Activated CD4-positive, alpha-beta T cell treated with anti-CD3 and anti-CD28 coated beads for 1 hour (primary cell): ENCODE results near the gene BARHL1.

ENCODE experiments used
- DNase-seq: peaks from one replicate; pipeline ENCODE4 v3.0.0-alpha.2; 2020

Gene BARHL1

GRCh38 chr9:132582276-132582785 lies at the start of gene BARHL1:
BARHL1 (plus strand) TSS chr9:132582606; CDS start chr9:132582798, 192 bp downstream.
- DNase-seq = no peak

- DNase-seq = no peak
Measured at GRCh38 chr9:132534832-132535231, 47.6 kb upstream of the BARHL1 start.

GRCh38 chr9:132536124-132536523 lies 46.3 kb upstream of the BARHL1 start:
- no peak for DNase-seq

GRCh38 chr9:132537352-132537751 lies 45.1 kb upstream of the BARHL1 start:
- DNase-seq = no peak

GRCh38 chr9:132538071-132538470 lies 44.3 kb upstream of the BARHL1 start:
- no peak for DNase-seq

GRCh38 chr9:132539096-132539495 lies 43.3 kb upstream of the BARHL1 start:
- no peak for DNase-seq

- no peak for DNase-seq
Measured at GRCh38 chr9:132541051-132541450, 41.4 kb upstream of the BARHL1 start.

GRCh38 chr9:132541870-132542830 lies 40.3 kb upstream of the BARHL1 start:
- no peak for DNase-seq

GRCh38 chr9:132543251-132543650 lies 39.2 kb upstream of the BARHL1 start:
- no peak for DNase-seq

- DNase-seq = no peak
Measured at GRCh38 chr9:132543960-132544359, 38.4 kb upstream of the BARHL1 start.

GRCh38 chr9:132545578-132545977 lies 36.8 kb upstream of the BARHL1 start:
- no peak for DNase-seq

GRCh38 chr9:132546148-132547051 lies 36.0 kb upstream of the BARHL1 start:
- no peak for DNase-seq

- no peak for DNase-seq
Measured at GRCh38 chr9:132547052-132547431, 35.4 kb upstream of the BARHL1 start.

- no peak for DNase-seq
Measured at GRCh38 chr9:132547436-132547835, 35.0 kb upstream of the BARHL1 start.

GRCh38 chr9:132547976-132548730 lies 34.3 kb upstream of the BARHL1 start:
- DNase-seq = no peak

GRCh38 chr9:132548751-132549640 lies 33.4 kb upstream of the BARHL1 start:
- DNase-seq = no peak

GRCh38 chr9:132551556-132551955 lies 30.9 kb upstream of the BARHL1 start:
- no peak for DNase-seq

- no peak for DNase-seq
Measured at GRCh38 chr9:132552041-132552440, 30.4 kb upstream of the BARHL1 start.

- no peak for DNase-seq
Measured at GRCh38 chr9:132554755-132555154, 27.7 kb upstream of the BARHL1 start.

GRCh38 chr9:132555528-132555927 lies 26.9 kb upstream of the BARHL1 start:
- no peak for DNase-seq

GRCh38 chr9:132556235-132556634 lies 26.2 kb upstream of the BARHL1 start:
- no peak for DNase-seq

GRCh38 chr9:132556714-132557113 lies 25.7 kb upstream of the BARHL1 start:
- no peak for DNase-seq
